ENCODE measurements around the gene CAMK2A.

The CAMK2A gene

GRCh38 chr5:150227606-150228273, 61.8 kb downstream of the CAMK2A start:
- no peak for DNase-seq

- DNase-seq, result no peak
Measured at GRCh38 chr5:150227036-150227435, 62.5 kb downstream of the CAMK2A start.

GRCh38 chr5:150224483-150225027, 65.0 kb downstream of the CAMK2A start:
- no peak for DNase-seq

GRCh38 chr5:150223474-150223873, 66.1 kb downstream of the CAMK2A start:
- no peak for DNase-seq

GRCh38 chr5:150222906-150223305, 66.7 kb downstream of the CAMK2A start:
- no peak for DNase-seq

- DNase-seq, result no peak
Measured at GRCh38 chr5:150221471-150221870, 68.1 kb downstream of the CAMK2A start.

GRCh38 chr5:150219861-150220260, 69.7 kb downstream of the CAMK2A start:
- no peak for DNase-seq

- no peak for DNase-seq
Measured at GRCh38 chr5:150219142-150219541, 70.4 kb downstream of the CAMK2A start.

- DNase-seq, result no peak
Measured at GRCh38 chr5:150218693-150219035, 70.9 kb downstream of the CAMK2A start.

- DNase-seq, result peak; percentile 52 to 68 (median 58)
Measured at GRCh38 chr5:150217873-150218692, 71.5 kb downstream of the CAMK2A start.

GRCh38 chr5:150217038-150217437, 72.5 kb downstream of the CAMK2A start:
- no peak for DNase-seq

- DNase-seq, result no peak
Measured at GRCh38 chr5:150215979-150216944, 73.3 kb downstream of the CAMK2A start.

GRCh38 chr5:150214289-150214688, 75.3 kb downstream of the CAMK2A start:
- DNase-seq, result no peak

- no peak for DNase-seq
Measured at GRCh38 chr5:150213530-150213929, 76.0 kb downstream of the CAMK2A start.

- no peak for DNase-seq
Measured at GRCh38 chr5:150211156-150212030, 78.2 kb downstream of the CAMK2A start.

- DNase-seq, result no peak
Measured at GRCh38 chr5:150210644-150211043, 78.9 kb downstream of the CAMK2A start.

GRCh38 chr5:150209099-150209635, 80.4 kb downstream of the CAMK2A start:
- DNase-seq, result no peak

- no peak for DNase-seq
Measured at GRCh38 chr5:150208187-150209098, 81.1 kb downstream of the CAMK2A start.

- no peak for DNase-seq
Measured at GRCh38 chr5:150206779-150207115, 82.8 kb downstream of the CAMK2A start.

GRCh38 chr5:150206098-150206778, 83.3 kb downstream of the CAMK2A start:
- no peak for DNase-seq

All from activated CD4-positive, CD25-positive, alpha-beta regulatory T cell (primary cell).